Trophoblast cell (in vitro differentiated cells and primary cell): ENCODE measurements around the gene ANKS6.

Source experiments
- DNase-seq, 2 donors: peaks; one replicate each; pipeline ENCODE4 v3.0.0-alpha.2; 2016
- H2AFZ ChIP-seq: 2 replicates; pipeline ENCODE4 v1.6.1; 2013; ENCODE audit warnings: low read length, moderate library complexity, mild to moderate bottlenecking; ENCODE audit not compliant: insufficient read depth, poor library complexity
- H2AK5ac ChIP-seq: 2 replicates; pipeline ENCODE4 v1.6.1; 2013; ENCODE audit warnings: mild to moderate bottlenecking, low read length
- H2BK120ac ChIP-seq: 2 replicates; pipeline ENCODE4 v1.6.1; 2013; ENCODE audit warnings: low read length, mild to moderate bottlenecking, moderate library complexity; ENCODE audit not compliant: insufficient read depth, poor library complexity
- H2BK12ac ChIP-seq: 2 replicates; pipeline ENCODE4 v1.6.1; 2013; ENCODE audit warnings: mild to moderate bottlenecking, low read length, moderate library complexity
- H2BK5ac ChIP-seq: 2 replicates; pipeline ENCODE4 v1.6.1; 2013; ENCODE audit warnings: low read length, low read depth, moderate library complexity, mild to moderate bottlenecking; ENCODE audit not compliant: poor library complexity
- H3K14ac ChIP-seq: 2 replicates; pipeline ENCODE4 v1.6.1; 2013; ENCODE audit warnings: mild to moderate bottlenecking, low read length
- H3K18ac ChIP-seq: 2 replicates; pipeline ENCODE4 v1.6.1; 2013; ENCODE audit warnings: mild to moderate bottlenecking, low read length
- H3K23ac ChIP-seq: 2 replicates; pipeline ENCODE4 v1.6.1; 2013; ENCODE audit warnings: low read length
- H3K27ac ChIP-seq: 2 replicates; pipeline ENCODE4 v1.5.1; 2013; ENCODE audit warnings: low read depth, mild to moderate bottlenecking, inconsistent platforms, low read length, moderate library complexity
- H3K27me3 ChIP-seq: 2 replicates; pipeline ENCODE4 v1.6.1; 2013; ENCODE audit warnings: inconsistent platforms, mild to moderate bottlenecking, low read length, moderate library complexity; ENCODE audit not compliant: insufficient read depth
- H3K36me3 ChIP-seq, 2 experiments: 1 replicate in 1 of 2; 2 replicates in 1 of 2; pipeline ENCODE4 v1.6.1; 2013; ENCODE audit warnings: low read length in 2 of 2, mild to moderate bottlenecking in 2 of 2, moderate library complexity in 1 of 2; ENCODE audit not compliant: insufficient read depth in 2 of 2, control insufficient read depth in 1 of 2
- H3K4ac ChIP-seq: 2 replicates; pipeline ENCODE4 v1.6.1; 2013; ENCODE audit warnings: low read depth, mild to moderate bottlenecking, low read length, moderate library complexity
- H3K4me1 ChIP-seq, 2 experiments: 1 replicate in 1 of 2; 2 replicates in 1 of 2; pipeline ENCODE4 v1.6.1; 2013; ENCODE audit warnings: low read length in 2 of 2, mild to moderate bottlenecking in 2 of 2, moderate library complexity in 1 of 2; ENCODE audit not compliant: insufficient read depth in 2 of 2, control insufficient read depth in 1 of 2
- H3K4me2 ChIP-seq: 2 replicates; pipeline ENCODE4 v1.6.1; 2013; ENCODE audit warnings: inconsistent platforms, mild to moderate bottlenecking, low read length, moderate library complexity
- H3K4me3 ChIP-seq: 2 replicates; pipeline ENCODE4 v1.5.1; 2013; ENCODE audit warnings: mild to moderate bottlenecking, low read depth, low read length, inconsistent platforms
- H3K79me1 ChIP-seq: one replicate; pipeline ENCODE4 v1.6.1; 2013; ENCODE audit warnings: low read length
- H3K79me2 ChIP-seq: 2 replicates; pipeline ENCODE4 v1.6.1; 2013; ENCODE audit warnings: low read length, mild to moderate bottlenecking; ENCODE audit not compliant: control insufficient read depth, insufficient read depth, poor library complexity
- H3K9ac ChIP-seq: 2 replicates; pipeline ENCODE4 v1.6.1; 2013; ENCODE audit warnings: mild to moderate bottlenecking, low read length
- H3K9me3 ChIP-seq: 2 replicates; pipeline ENCODE4 v1.6.1; 2013; ENCODE audit warnings: low read depth, mild to moderate bottlenecking, control low read depth, inconsistent platforms, low read length; ENCODE audit not compliant: insufficient read depth
- H4K12ac ChIP-seq: 2 replicates; pipeline ENCODE4 v1.6.1; 2013; ENCODE audit warnings: low read depth, mild to moderate bottlenecking, low read length, moderate library complexity
- H4K8ac ChIP-seq: 2 replicates; pipeline ENCODE4 v1.6.1; 2013; ENCODE audit warnings: low read depth, mild to moderate bottlenecking, low read length, moderate library complexity
- H4K91ac ChIP-seq: one replicate; pipeline ENCODE4 v1.6.1; 2013; ENCODE audit warnings: low read depth, mild to moderate bottlenecking, low read length, moderate library complexity
- WGBS: extraction: QIAGEN DNeasy Blood & Tissue Kit; methylation state at CpG from one replicate; pipeline ENCODE4 v1.1.7; 2013; ENCODE audit warnings: missing lambda C conversion rate; ENCODE audit not compliant: insufficient read length, insufficient coverage; ENCODE audit errors: extremely low coverage; 5-methylcytosine and 5-hydroxymethylcytosine counted together

Gene ANKS6

DNA sequence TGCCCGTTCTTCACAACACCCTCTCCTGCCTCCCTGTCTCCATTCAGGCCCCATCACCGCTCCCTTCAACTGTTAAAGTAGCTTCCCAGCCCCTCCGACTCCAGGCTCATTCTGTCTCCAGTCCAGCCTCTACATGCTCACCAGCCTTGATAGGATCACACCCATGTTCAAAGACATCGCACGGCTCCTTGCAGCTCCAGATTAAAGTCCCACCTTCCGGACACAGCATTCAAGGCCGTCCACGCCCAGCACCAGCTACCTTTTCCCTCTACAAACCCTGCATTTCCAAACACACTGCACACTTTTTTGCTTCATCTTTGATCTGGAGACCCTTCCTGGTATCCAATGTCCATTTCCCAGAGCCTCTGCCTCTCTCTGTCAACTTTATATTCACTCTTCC is 94.0 kb downstream of the ANKS6 start:
- Histone ChIP-seq H3K9me3 (peaks cover 3% of the 10 kb centered on the region), H3K4me3 (no peak overlapping the region)
- WGBS, result no CpG with 5 or more reads among the region's 8 CpGs

DNA sequence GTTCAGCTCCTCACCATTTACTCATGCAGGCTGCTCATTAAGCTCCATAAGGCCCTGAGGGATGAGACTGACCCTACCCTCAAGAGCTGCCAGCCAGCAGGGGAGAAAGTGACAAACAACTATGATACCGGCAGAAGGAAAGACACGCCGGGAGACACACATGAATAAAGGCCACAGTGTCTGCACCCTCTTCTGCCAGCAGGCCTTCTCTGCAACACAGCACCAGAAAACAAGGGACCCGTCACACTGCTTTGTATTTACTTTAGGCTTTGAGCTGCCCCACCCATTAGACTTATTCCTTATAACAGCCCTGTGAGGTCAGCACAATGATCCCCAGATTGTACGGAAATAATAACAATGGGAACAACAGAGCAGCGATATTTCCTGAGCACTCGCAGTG is 94.8 kb downstream of the ANKS6 start:
- H3K9me3 ChIP-seq, result peaks cover 3% of the 10 kb centered on the region
- no peaks in the 10 kb centered on the region for H3K79me2 ChIP-seq
- peaks cover 2% of the 10 kb centered on the region for H3K27me3 ChIP-seq
- no peak overlapping the region for H2BK120ac ChIP-seq
- H3K4me2 ChIP-seq, result no peak overlapping the region
- H3K23ac ChIP-seq, result no peak overlapping the region
- no peak overlapping the region for H3K4ac ChIP-seq
- no peak overlapping the region for H3K9ac ChIP-seq
- H3K18ac ChIP-seq, result no peak overlapping the region
- no peak overlapping the region for H3K14ac ChIP-seq
- H4K12ac ChIP-seq, result no peak overlapping the region
- H3K36me3 ChIP-seq, result no peaks in the 10 kb centered on the region
- no peak overlapping the region for H3K4me3 ChIP-seq
- no peaks in the 10 kb centered on the region for H3K4me1 ChIP-seq
- no peak overlapping the region for H2BK5ac ChIP-seq
- no peaks in the 10 kb centered on the region for H3K79me1 ChIP-seq
- no peak overlapping the region for H2AFZ ChIP-seq
- no peak overlapping the region for H3K27ac ChIP-seq
- H4K8ac ChIP-seq, result no peak overlapping the region
- DNase-seq, result no peak
- H2AK5ac ChIP-seq, result no peak overlapping the region
- H2BK12ac ChIP-seq, result no peak overlapping the region
- no CpG with 5 or more reads among the region's 7 CpGs for WGBS
- no peak overlapping the region for H4K91ac ChIP-seq

More for the DNA sequence above, 94.0 kb downstream of the ANKS6 start:
- Histone ChIP-seq H2BK120ac (no peak overlapping the region), H2BK12ac (no peak overlapping the region), H3K27ac (no peak overlapping the region), H4K8ac (no peak overlapping the region), H3K27me3 (peaks cover 5% of the 10 kb centered on the region), H3K4me1 (peaks cover under 1 to 4% of the 10 kb centered on the region in 2 experiments), H4K12ac (no peak overlapping the region), H3K4me2 (no peak overlapping the region), H3K79me2 (no peaks in the 10 kb centered on the region), H3K14ac (no peak overlapping the region), H3K23ac (no peak overlapping the region), H3K79me1 (no peaks in the 10 kb centered on the region), H3K4ac (no peak overlapping the region), H4K91ac (no peak overlapping the region), H3K36me3 (no peaks in the 10 kb centered on the region), H2BK5ac (no peak overlapping the region), H3K9ac (no peak overlapping the region), H3K18ac (no peak overlapping the region), H2AK5ac (no peak overlapping the region), H2AFZ (no peak overlapping the region)
- no peak for DNase-seq

DNA sequence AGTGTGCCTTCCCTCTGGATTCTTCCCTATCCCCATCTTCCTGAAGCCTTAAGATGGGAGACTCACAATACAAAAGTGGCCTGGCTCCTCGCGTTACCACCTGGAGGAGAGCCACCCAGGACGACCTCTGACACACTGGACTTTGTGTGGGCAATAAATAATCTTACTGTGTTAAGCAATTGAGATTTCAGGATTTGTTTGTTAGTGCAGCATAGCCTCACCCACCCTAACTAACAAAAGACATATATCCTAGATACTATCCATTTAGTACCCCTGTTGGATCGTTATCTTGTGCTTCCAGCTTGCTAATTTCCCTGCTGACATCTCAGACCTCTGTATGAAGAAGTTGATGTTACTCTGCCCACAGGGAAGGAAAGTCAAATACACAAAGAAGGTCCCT is 95.6 kb downstream of the ANKS6 start:
- no peak overlapping the region for H2BK5ac ChIP-seq
- no peak overlapping the region for H3K9ac ChIP-seq
- H3K23ac ChIP-seq, result no peak overlapping the region
- H2AK5ac ChIP-seq, result no peak overlapping the region
- no peaks in the 10 kb centered on the region for H3K79me1 ChIP-seq
- H2BK120ac ChIP-seq, result no peak overlapping the region
- no peak overlapping the region for H4K12ac ChIP-seq
- H3K27ac ChIP-seq, result no peak overlapping the region
- H3K4me3 ChIP-seq, result no peak overlapping the region
- no CpG with 5 or more reads among the region's 4 CpGs for WGBS
- H3K36me3 ChIP-seq, result no peaks in the 10 kb centered on the region
- DNase-seq, result no peak
- H3K14ac ChIP-seq, result no peak overlapping the region
- no peak overlapping the region for H3K4me2 ChIP-seq
- H3K27me3 ChIP-seq, result no peaks in the 10 kb centered on the region
- H2BK12ac ChIP-seq, result no peak overlapping the region
- H4K91ac ChIP-seq, result no peak overlapping the region
- no peak overlapping the region for H4K8ac ChIP-seq
- no peak overlapping the region for H3K18ac ChIP-seq
- no peaks in the 10 kb centered on the region for H3K4me1 ChIP-seq
- peaks cover 3% of the 10 kb centered on the region for H3K9me3 ChIP-seq
- no peak overlapping the region for H2AFZ ChIP-seq
- no peak overlapping the region for H3K4ac ChIP-seq
- H3K79me2 ChIP-seq, result no peaks in the 10 kb centered on the region

DNA sequence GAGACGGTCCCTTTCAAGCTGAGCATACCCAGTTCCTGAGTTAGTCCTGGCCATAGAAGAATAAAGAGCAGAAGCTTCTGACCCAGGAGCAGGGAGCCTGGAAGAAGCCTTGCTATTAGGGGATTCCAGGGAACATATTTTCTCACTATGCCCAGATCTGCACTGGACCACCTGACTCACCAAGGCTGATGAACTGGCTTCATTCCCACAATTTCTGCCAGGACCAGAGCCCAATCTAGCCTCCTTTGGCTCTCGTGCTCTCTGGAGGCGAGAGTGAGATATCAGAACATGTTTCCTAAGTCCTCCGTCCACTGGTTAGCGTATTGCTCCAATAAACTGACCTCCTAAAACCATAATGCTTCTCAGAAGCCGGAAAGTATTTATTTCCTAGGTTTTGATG is 97.5 kb downstream of the ANKS6 start:
- Histone ChIP-seq H2AFZ (no peak overlapping the region), H4K91ac (no peak overlapping the region), H2AK5ac (no peak overlapping the region), H4K8ac (no peak overlapping the region), H2BK5ac (no peak overlapping the region), H2BK120ac (no peak overlapping the region), H3K36me3 (no peaks in the 10 kb centered on the region), H3K4me3 (no peak overlapping the region), H3K79me1 (no peaks in the 10 kb centered on the region), H3K23ac (no peak overlapping the region), H3K4ac (no peak overlapping the region), H2BK12ac (no peak overlapping the region), H3K14ac (no peak overlapping the region), H3K27me3 (no peaks in the 10 kb centered on the region), H3K79me2 (no peaks in the 10 kb centered on the region), H3K18ac (no peak overlapping the region), H3K4me2 (no peak overlapping the region), H3K27ac (no peak overlapping the region), H3K4me1 (no peaks in the 10 kb centered on the region), H3K9ac (no peak overlapping the region), H4K12ac (no peak overlapping the region), H3K9me3 (peaks cover 3% of the 10 kb centered on the region)
- DNase-seq, result no peak
- WGBS, result no CpG with 5 or more reads among the region's 6 CpGs
